DOHH2 (cell line): Measurements from ENCODE around the gene ZMIZ2.

Experiments
- EZH2phosphoT487 ChIP-seq: fragments of 200-600 bp; sonication (generic); IDR thresholded peaks from 2 replicates; pipeline ENCODE4 v1.6.1; 2017; ENCODE audit warnings: borderline replicate concordance, mild to moderate bottlenecking, antibody characterized with exemption, low read length, moderate library complexity, mixed read lengths
- TF ChIP-seq, protein P1 (sequence below): fragments of 200-600 bp; sonication (generic); IDR thresholded peaks from one replicate; pipeline ENCODE4 v1.5.1; 2014; ENCODE audit warnings: antibody characterized with exemption, mild to moderate bottlenecking, low read depth, low read length; ENCODE audit not compliant: poor library complexity, severe bottlenecking

DNA sequence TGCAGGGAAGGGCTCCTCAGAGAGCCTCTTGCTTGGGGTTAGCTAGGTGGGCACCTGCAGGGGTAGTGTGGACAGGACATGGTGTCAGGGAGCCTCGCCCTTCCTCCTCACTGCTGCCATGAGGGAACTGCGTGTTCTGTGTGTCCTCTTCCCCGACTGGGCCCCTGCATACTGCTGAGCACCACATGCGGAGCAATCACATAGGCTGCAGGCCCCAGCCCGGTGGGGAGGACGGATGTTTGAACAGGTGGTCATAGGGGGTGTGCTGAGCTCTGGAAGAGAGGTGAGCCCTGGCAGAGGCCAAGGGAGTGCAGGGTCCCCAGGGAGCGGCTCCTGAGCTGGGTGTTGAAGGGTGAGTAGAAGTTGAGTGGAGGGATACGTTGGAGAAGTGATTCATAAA is 48.3 kb upstream of the ZMIZ2 start:
- TF ChIP-seq, protein P1, sequence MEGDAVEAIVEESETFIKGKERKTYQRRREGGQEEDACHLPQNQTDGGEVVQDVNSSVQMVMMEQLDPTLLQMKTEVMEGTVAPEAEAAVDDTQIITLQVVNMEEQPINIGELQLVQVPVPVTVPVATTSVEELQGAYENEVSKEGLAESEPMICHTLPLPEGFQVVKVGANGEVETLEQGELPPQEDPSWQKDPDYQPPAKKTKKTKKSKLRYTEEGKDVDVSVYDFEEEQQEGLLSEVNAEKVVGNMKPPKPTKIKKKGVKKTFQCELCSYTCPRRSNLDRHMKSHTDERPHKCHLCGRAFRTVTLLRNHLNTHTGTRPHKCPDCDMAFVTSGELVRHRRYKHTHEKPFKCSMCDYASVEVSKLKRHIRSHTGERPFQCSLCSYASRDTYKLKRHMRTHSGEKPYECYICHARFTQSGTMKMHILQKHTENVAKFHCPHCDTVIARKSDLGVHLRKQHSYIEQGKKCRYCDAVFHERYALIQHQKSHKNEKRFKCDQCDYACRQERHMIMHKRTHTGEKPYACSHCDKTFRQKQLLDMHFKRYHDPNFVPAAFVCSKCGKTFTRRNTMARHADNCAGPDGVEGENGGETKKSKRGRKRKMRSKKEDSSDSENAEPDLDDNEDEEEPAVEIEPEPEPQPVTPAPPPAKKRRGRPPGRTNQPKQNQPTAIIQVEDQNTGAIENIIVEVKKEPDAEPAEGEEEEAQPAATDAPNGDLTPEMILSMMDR = no peak
- TF ChIP-seq EZH2phosphoT487 = no peak
